Stimulated activated CD8-positive, alpha-beta memory T cell treated with anti-CD3 and anti-CD28 coated beads, Interleukin-15, amount 100 ng/mL, for 1 hour (primary cell): Measurements from ENCODE around the gene SORBS2.

Source experiments
- DNase-seq: peaks from one replicate; pipeline ENCODE4 v3.0.0-alpha.2; 2020; ENCODE audit warnings: low read depth

SORBS2 gene

GRCh38 chr4:185550933-185551332, 261.1 kb downstream of the SORBS2 start:
- DNase-seq: no peak

GRCh38 chr4:185549095-185549639, 262.8 kb downstream of the SORBS2 start:
- DNase-seq: no peak

- DNase-seq: no peak
Measured at GRCh38 chr4:185548587-185548986, 263.4 kb downstream of the SORBS2 start.

- DNase-seq: no peak
Measured at GRCh38 chr4:185546335-185546734, 265.7 kb downstream of the SORBS2 start.

GRCh38 chr4:185542626-185543315, 269.2 kb downstream of the SORBS2 start:
- DNase-seq: no peak

GRCh38 chr4:185541251-185541727, 270.7 kb downstream of the SORBS2 start:
- DNase-seq: no peak

GRCh38 chr4:185540487-185541120, 271.4 kb downstream of the SORBS2 start:
- no peak for DNase-seq

GRCh38 chr4:185540040-185540439, 272.0 kb downstream of the SORBS2 start:
- no peak for DNase-seq

GRCh38 chr4:185538806-185539205, 273.2 kb downstream of the SORBS2 start:
- no peak for DNase-seq

GRCh38 chr4:185536411-185536709, 275.6 kb downstream of the SORBS2 start:
- no peak for DNase-seq

- DNase-seq: no peak
Measured at GRCh38 chr4:185535612-185536410, 276.2 kb downstream of the SORBS2 start.
